HG03280 (cell line): Measurements from ENCODE around the gene RBM6.

ENCODE experiments used
- ATAC-seq: cut with Tn5 transposase; IDR thresholded peaks from one replicate; pipeline ENCODE4 v1.9.1; 2021; ENCODE audit warnings: mild to moderate bottlenecking, moderate library complexity; ENCODE audit not compliant: unreplicated experiment

RBM6 gene

GRCh38 chr3:50124800-50125178 lies 184.8 kb downstream of the RBM6 start:
- no peak for ATAC-seq

DNA sequence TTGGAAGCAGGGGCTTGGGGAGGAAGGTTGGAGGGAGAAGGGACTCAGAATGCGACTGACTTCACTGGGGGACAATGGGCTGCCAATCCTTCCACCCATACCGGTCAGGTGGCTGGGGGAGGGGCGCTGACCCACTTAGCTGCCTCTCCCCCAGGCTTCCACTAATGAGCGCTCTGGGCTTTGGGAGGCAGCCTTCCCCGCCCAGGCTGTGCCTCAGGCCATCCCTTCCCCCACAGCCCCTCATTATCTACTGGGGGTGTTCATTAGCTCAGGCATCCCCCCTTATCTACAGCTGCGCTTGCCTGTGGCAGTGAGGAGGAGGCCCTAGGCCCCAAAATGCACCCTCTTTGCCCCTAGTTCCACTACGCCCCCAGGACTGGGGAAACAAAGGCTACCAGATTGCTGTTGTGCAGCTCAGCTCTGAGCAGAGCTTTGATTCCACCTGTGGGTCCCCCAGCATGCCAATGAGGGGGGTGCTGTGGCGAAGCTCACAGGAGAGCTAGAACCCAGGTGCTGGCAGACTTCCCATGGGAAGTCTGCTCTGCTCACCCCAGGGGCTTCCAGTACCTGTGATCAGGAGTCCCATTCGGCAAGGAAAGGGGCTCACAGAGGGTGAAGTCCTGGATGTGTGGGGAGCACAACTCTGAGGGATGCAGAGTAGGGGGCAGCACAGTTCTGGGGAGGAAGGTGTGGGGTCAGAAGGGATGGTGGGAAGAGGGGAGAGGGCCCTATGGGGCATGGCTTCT lies 185.8 kb downstream of the RBM6 start:
- no peak for ATAC-seq

DNA sequence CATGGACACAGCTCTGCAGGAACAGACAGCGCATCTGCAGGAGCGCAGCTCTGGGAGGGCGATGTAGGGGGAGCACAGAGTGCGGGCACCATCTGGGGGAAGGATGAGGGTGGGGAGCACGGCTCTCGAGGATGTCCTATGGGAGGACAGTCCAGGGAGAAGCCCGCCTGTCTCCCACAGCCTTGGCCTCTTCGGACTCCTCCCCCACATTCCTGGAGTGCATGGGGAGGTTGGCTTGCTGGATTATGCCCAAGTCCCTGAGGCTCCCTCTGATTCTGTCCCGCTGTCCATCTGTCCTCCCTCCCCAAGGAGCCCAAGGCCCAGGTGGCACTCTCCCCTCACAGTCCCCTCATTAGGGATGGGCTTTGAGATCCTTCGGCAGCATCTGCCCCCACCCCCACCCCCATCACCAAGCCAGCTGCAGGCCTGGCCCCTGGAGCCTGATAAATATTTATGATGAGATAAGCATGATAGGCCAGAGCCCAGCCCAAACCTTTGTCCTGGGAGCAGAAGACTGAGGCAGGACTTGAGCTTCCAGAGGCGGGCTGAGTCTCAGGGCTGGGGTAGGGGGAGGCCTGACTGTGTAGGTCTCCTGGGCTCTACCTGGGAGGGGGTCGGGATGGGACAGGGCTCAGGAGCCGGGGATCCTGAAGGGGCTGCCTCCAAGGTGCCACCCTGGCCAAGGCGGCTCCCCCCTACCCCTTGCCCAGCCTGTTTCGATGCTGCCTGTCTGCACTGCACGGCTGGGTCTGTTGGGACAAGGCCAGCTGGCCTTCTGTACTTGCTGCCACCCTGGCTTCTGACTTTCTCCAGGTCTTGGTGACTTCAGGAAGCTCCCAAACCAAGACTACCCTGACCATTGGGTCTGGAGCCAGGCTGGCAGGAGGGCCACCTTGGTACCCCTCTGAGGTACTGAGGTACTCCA lies 186.6 kb downstream of the RBM6 start:
- ATAC-seq: no peak
